NB4 (cell line): Measurements from ENCODE around the gene MSRB3.

Source experiments
- POLR2A ChIP-seq: IDR thresholded peaks from 2 replicates; pipeline ENCODE4 v1.6.1; 2011; ENCODE audit warnings: mild to moderate bottlenecking; ENCODE audit not compliant: insufficient read length; ENCODE audit errors: extremely low read depth
- TF ChIP-seq, protein P1 (sequence below): IDR thresholded peaks from one replicate; pipeline ENCODE4 v1.5.1; 2012; ENCODE audit warnings: low read depth, low read length

DNA sequence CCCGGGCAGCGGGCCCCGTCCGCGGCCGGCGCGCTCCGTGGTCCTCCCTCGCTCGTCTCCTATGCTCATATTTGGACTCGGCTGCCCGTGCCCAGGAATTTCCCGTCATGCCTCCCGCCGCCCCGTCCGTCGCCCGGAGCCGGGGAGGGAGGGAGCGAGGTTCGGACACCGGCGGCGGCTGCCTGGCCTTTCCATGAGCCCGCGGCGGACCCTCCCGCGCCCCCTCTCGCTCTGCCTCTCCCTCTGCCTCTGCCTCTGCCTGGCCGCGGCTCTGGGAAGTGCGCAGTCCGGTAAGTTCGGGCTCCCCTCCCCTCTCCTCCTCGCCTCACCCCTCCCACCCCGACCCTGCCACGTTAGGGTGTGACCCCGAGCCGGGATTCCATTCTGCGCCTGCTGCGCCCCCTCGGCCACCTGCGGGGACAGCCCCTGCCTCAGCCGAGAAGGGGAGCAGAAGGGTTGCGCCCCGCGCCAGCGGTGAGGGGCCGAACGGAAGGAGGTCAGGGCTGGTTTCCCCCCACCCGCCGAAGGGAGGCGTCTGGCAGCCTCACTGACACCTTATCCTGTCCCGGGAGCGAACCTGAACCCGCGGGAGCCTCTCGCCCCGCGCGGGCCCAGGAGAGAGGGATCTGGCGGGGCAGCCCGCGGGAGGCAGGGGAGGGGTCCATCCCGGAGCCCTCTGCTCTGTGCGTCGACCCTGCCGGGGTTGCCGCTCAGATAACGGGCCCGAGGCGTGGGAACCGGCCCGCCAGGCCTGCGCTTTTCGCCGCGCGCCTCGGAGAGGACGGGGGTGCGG, at the start of gene MSRB3:
- TF ChIP-seq, protein P1, sequence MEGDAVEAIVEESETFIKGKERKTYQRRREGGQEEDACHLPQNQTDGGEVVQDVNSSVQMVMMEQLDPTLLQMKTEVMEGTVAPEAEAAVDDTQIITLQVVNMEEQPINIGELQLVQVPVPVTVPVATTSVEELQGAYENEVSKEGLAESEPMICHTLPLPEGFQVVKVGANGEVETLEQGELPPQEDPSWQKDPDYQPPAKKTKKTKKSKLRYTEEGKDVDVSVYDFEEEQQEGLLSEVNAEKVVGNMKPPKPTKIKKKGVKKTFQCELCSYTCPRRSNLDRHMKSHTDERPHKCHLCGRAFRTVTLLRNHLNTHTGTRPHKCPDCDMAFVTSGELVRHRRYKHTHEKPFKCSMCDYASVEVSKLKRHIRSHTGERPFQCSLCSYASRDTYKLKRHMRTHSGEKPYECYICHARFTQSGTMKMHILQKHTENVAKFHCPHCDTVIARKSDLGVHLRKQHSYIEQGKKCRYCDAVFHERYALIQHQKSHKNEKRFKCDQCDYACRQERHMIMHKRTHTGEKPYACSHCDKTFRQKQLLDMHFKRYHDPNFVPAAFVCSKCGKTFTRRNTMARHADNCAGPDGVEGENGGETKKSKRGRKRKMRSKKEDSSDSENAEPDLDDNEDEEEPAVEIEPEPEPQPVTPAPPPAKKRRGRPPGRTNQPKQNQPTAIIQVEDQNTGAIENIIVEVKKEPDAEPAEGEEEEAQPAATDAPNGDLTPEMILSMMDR = peak; percentile 23
- TF ChIP-seq POLR2A = no peak
